ENCODE results near the gene LTV1. TPM values are rescaled to one million over a fixed set of nuclear protein-coding genes. Genes with fewer than 3 reads are reported as not detected.

Gene LTV1
- 33.0 to 40.4 TPM (median 34.6 TPM) in 5 replicates for total RNA-seq (2022; extraction: Qiagen RNA extraction)

GRCh38 chr6:143842902-143843676 lies at the start of gene LTV1:
LTV1 (plus strand) TSS chr6:143843338; CDS start chr6:143843478, 140 bp downstream.

GRCh38 chr6:143864234-143864633 lies 21.1 kb downstream of the LTV1 start, which contains the start of gene ZC2HC1B:
ZC2HC1B (plus strand) TSS chr6:143864474; CDS start chr6:143864540, 66 bp downstream.

Other genes starting within 250 kb of the LTV1 start
- 3.4 to 4.2 TPM (median 3.6 TPM) in 5 replicates for gene PHACTR2, start 165.4 kb upstream of the LTV1 start, total RNA-seq (2022; extraction: Qiagen RNA extraction)
- not detected in 5 replicates for gene ZC2HC1B, start 21.1 kb downstream of the LTV1 start, total RNA-seq (2022; extraction: Qiagen RNA extraction)
- gene PLAGL1, start 164.9 kb downstream of the LTV1 start, total RNA-seq (2022; extraction: Qiagen RNA extraction), result 5.9 to 8.7 TPM (median 8.1 TPM) in 5 replicates